ENCODE data around the gene SSR1. TPM values are rescaled to one million over a fixed set of nuclear protein-coding genes. Genes with fewer than 3 reads are reported as not detected.
"Not testable (repeated sequence)": the region's sequence is repeated elsewhere in the genome, so short reads cannot be mapped to it uniquely, and the experiment has no call there.

The SSR1 gene
- 100 to 1,000 TPM; 182 to 188 TPM for total RNA-seq

DNA sequence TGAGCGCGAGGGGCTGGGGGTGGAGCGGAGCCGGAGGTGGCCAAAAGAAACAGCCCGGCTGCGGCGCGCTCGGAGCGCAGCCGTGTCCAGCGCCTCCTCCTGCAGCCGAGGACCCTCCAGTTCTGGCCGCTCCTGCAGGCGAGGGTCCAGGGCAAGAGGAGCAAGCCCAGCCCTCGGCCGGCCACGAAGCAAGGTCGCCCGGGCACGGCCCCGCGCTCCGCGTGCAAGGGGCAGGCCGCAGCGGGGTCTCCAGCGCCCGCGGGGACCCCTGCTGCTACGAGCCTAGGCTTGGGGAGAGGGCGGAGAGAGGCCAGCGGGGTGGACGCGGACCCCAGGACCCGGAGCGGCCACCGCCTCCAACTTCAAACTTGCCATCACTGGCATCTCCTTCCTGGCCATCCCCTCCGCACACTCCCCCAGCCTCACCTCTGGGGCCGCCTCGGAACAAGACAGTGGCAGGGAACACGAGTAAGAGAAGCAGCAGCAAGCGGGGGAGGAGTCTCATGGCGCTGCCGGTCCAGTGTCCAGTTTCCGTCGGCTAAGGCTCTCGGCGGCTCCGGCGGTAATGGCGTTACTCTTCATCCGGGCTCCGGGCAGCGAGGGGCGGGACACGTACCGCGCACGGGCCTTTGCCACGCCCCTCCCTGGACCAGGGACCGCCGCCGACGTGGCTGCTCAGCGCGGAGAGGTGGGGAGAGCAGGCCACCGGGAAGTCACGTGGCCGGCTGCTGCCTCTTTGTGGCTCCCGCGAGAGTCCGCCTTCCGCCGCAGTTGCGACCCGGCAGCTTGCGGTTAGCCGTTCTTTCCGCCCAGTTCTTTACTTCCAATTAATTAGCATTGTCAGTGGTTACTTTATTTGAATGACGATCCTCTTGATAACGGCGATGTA is at the start of gene SSR1:
Gene SSR1, minus strand, starts transcription at position 584 of the 889 bp plus-strand sequence. Its CDS starts 79 bp downstream, at position 505.
- Mint-ChIP-seq H3K27me3 (no peaks in the 10 kb centered on the region), H3K27ac (peak within 1 kb of the TSS; percentile 94), H3K36me3 (ENCODE audit: low read depth) (peaks cover 40% of the 10 kb centered on the region), H3K4me1 (peaks cover 53% of the 10 kb centered on the region), H3K4me3 (peak within 1 kb of the TSS; percentile 99), H3K9me3 (peaks cover 2% of the 10 kb centered on the region)
- CTCF ChIA-PET, result interaction anchor here (1.1 kb wide), 1 partner anchor 77 kb away, joined by 4 read pairs; the partner anchor contains the start of genes CAGE1 and RIOK1
- POLR2A ChIA-PET, result interaction anchor here (1.2 to 5.0 kb wide), 8 partner anchors 9 to 278 kb away, joined by 3 to 61 read pairs (median 4); partner anchors contain the start of genes CAGE1, RIOK1, RREB1 and SNRNP48
- peak; percentile 97 for DNase-seq

DNA sequence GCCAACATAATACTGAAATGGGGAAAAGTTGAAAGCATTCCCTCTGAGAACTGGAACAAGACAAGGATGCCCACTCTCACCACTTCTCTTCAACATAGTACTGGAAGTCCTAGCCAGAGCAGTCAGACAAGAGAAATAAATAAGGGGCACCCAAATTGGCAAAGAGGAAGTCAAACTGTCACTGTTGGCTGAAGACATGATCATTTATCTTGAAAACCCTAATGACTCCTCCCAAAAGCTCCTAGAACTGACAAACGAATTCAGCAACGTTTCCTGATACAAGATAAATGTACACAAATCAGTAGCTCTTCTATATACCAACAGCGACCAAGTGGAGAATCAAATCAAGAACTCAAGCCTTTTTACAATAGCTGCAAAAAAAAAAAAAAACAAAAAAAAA is 38.9 kb upstream of the SSR1 start:
- POLR2A ChIA-PET; H3K27ac Mint-ChIP-seq; CTCF ChIA-PET; H3K4me1 Mint-ChIP-seq; H3K4me3 Mint-ChIP-seq; DNase-seq; H3K36me3 Mint-ChIP-seq (ENCODE audit: low read depth); H3K9me3 Mint-ChIP-seq: not testable (repeated sequence)
- H3K27me3 Mint-ChIP-seq, result peaks cover 49% of the 10 kb centered on the region

DNA sequence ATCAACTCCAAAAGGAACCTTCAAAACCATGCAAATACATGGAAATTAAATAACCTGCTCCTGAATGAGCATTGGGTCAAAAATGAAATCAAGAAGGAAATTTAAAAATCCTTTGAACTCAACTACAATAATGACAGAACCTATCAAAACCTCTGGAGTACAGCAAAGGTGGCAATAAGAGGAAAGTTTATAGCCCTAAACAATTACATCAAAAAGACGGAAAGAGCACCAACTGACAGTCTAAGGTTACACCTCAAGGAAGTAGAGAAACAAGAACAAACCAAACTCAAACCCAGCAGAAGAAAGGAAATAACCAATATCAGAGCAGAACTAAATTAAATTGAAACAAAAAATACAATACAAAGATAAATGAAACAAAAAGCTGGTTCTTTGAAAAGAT is 37.6 kb upstream of the SSR1 start:
- CTCF ChIA-PET; H3K36me3 Mint-ChIP-seq (ENCODE audit: low read depth); POLR2A ChIA-PET; H3K9me3 Mint-ChIP-seq; H3K4me1 Mint-ChIP-seq; H3K27ac Mint-ChIP-seq; H3K4me3 Mint-ChIP-seq; DNase-seq: not testable (repeated sequence)
- peaks cover 44% of the 10 kb centered on the region for H3K27me3 Mint-ChIP-seq

DNA sequence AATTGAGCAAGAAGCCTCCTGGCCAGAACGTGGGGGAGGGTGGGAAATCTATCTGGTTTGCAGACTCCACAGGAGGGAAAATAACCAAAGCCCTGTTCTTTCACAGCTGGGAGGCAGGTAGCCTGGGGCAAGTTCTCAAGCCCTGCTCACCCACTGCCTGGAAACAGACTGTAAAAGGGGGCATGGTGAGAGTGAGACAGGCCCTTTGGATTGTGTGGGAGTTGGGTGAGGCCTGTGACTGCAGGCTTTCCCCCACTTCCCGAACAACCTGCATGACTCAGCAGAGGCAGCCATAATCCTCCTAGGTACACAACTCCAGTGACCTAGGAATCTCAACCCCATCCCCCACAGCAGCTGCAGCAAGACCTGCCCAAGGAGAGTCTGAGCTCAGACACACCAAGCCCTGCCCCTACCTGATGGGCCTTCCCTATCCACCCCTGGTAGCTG is 34.6 kb upstream of the SSR1 start:
- H3K36me3 Mint-ChIP-seq (ENCODE audit: low read depth); H3K4me3 Mint-ChIP-seq; CTCF ChIA-PET; POLR2A ChIA-PET; H3K9me3 Mint-ChIP-seq; DNase-seq; H3K27ac Mint-ChIP-seq; H3K4me1 Mint-ChIP-seq: not testable (repeated sequence)
- peaks cover 32% of the 10 kb centered on the region for H3K27me3 Mint-ChIP-seq

DNA sequence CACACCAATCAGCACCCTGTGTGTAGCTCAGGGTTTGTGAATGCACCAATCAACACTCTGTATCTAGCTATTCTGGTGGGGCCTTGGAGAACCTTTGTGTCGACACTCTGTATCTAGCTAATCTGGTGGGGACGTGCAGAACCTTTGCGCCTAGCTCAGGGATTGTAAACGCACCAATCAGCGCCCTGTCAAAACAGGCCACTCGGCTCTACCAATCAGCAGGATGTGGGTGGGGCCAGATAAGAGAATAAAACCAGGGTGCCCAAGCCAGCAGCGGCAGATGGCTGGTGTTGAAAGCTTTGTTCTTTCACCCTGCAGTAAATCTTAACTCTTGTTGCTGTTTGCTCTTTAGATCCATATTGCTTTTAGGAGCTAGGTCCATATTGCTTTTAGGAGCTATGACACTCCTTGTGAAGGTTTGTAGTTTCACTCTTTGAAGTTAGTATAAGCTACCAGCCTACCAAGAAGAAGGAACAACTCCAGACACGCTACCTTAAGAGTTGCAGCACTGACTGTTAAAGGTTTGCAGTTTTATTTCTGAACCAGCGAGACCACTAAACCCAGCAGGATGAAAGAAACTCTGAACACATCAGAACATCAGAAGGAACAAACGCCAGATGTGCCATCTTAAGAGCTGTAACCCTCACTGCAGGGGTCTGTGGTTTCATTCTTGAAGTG is 31.9 kb upstream of the SSR1 start:
- H3K9me3 Mint-ChIP-seq; DNase-seq; H3K4me3 Mint-ChIP-seq; H3K36me3 Mint-ChIP-seq (ENCODE audit: low read depth); POLR2A ChIA-PET; CTCF ChIA-PET; H3K4me1 Mint-ChIP-seq; H3K27ac Mint-ChIP-seq: not testable (repeated sequence)
- peaks cover 11% of the 10 kb centered on the region for H3K27me3 Mint-ChIP-seq

DNA sequence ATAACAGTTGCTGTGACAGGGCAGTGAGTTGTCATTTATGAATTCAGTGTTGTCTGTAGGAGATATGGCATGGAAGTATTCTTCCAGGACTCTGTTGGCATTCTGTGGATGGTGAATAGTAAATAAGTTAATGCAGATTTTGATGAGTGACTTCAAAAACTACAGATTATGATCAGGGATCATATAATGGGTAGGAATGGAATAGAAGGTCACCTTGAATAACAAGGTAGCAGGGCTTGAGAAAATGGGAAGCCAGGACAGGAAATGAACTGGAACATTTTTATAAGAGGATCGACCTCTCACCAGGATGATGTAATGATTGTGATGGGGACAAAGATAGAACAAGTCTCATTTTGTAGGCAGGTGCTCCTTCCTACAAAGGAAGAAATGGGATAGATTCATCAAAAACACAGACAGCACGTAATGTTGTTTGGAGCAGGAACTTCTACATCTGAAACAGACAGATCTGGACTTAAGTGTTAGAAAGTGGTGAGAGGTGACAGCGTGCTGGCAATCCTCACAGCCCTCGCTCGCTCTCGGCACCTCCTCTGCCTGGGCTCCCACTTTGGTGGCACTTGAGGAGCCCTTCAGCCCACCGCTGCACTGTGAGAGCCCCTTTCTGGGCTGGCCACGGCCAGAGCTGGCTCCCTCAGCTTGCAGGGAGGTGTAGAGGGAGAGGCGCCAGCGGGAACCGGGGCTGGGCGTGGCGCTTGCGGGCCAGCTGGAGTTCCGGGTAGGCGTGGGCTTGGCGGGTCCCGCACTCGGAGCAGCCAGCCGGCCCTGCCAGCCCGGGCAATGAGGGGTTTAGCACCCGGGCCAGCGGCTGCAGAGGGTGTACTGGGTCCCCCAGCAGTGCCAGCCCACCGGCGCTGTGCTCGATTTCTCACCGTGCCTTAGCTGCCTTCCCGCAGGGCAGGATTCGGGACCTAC is 30.8 kb upstream of the SSR1 start:
- CTCF ChIA-PET, result no interaction called here
- Mint-ChIP-seq H3K27me3 (peaks cover 11% of the 10 kb centered on the region), H3K27ac (no peak overlapping the region)

DNA sequence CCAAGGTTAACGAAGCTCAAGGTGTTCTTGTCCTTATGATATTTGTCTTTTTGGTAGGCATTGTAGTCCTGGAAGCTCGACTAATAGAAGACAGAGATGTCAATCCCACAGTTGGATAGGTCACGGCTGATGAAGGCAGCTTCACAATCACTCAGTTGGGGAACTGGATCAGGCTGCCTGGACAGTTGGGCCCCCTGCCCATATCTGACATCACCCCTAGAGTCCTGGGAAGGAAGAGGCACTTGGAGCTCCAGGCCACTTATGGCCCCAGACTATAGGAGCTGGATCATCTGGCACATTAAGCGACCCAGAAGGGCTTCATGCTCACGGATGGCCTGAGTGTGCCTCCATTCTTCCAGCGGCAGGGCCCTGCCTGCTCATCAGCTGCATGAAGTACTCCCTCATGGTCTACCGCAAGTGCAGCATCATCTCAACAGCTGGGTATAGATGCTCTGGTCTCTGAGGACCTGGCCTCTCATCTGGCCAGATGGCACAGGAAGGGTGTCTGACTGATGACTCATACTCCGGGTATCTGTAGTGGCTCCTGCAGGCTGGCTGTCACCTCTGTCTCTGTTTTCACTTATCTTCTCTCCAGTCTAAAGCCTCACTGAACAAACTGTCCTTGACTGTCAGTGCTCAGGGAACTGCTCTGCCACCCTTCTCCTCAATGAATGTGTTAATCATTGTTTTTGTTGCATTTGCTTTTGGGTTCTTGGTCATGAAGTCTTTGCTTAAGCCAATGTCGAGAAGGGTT is 29.2 kb upstream of the SSR1 start:
- no peak overlapping the region for H3K4me3 Mint-ChIP-seq
- ChIA-PET POLR2A (no interaction called here), CTCF (no interaction called here)
- no peaks in the 10 kb centered on the region for H3K36me3 Mint-ChIP-seq (ENCODE audit: low read depth)
- no peak overlapping the region for H3K27ac Mint-ChIP-seq
- no peak for DNase-seq
- peaks cover 11% of the 10 kb centered on the region for H3K27me3 Mint-ChIP-seq
- H3K9me3 Mint-ChIP-seq, result no peaks in the 10 kb centered on the region
- H3K4me1 Mint-ChIP-seq, result peaks cover 3% of the 10 kb centered on the region

More for the DNA sequence above, 30.8 kb upstream of the SSR1 start:
- DNase-seq, result no peak
- POLR2A ChIA-PET, result no interaction called here
- Mint-ChIP-seq H3K4me3 (no peak overlapping the region), H3K4me1 (peaks cover 3% of the 10 kb centered on the region), H3K36me3 (ENCODE audit: low read depth) (no peaks in the 10 kb centered on the region), H3K9me3 (no peaks in the 10 kb centered on the region)

DNA sequence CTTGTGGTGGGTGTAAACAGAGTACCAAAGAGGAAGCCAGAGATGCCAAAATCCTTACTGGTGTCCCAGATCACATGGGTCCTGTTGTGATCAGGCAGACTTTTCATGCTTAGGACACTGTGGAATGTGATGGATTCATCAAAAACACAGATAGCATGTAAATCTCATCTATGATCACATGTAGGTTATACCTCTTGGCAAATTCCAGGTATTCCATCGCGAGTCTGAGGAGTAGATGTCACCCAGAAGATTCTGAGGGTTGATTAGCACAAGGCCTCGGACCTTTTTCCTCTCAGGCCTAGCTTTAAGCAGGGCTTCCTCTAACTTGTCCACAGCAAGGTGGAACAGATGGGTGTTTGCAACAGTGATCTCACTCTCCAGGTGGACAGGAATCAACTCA is 28.3 kb upstream of the SSR1 start:
- ChIA-PET CTCF (no interaction called here), POLR2A (no interaction called here)
- Mint-ChIP-seq H3K4me3 (no peak overlapping the region), H3K27me3 (peaks cover 16% of the 10 kb centered on the region), H3K4me1 (peaks cover 3% of the 10 kb centered on the region), H3K9me3 (no peaks in the 10 kb centered on the region), H3K27ac (no peak overlapping the region), H3K36me3 (ENCODE audit: low read depth) (no peaks in the 10 kb centered on the region)
- DNase-seq, result no peak

DNA sequence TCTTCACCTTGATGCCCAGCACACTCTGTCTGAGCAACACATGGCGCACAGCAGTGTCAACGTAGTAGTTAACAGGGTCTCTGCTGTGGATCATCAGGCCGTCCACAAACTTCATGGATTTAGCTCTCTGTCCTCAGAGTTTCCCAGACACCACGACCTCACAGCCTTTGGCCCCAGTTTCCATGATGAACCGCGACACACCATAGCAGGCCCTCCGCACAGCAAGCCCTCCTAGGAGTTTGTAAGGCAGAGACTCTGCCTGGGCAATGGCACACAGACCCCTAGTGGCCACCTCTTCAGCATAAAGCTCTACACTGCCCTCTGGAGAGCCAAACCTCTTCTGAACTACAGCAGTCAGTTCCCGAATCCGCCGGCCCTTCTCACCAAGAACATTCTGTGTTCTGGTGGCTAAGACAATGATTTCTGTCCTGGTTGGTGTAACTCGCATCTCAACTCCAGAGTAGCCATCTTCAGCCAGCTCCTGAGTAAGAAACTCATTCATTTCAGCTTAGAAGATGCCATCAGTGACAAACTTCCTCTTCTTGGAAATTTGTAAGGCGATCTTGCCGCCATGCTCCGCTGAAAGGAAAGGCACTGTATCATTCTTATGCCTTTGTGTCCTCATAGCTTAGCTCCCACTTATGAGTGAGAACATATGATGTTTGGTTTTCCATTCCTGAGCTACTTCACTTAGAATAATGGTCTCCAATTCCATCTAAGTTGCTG is 26.2 kb upstream of the SSR1 start:
- H3K27me3 Mint-ChIP-seq, result peaks cover 16% of the 10 kb centered on the region
- DNase-seq, result not testable (repeated sequence)

DNA sequence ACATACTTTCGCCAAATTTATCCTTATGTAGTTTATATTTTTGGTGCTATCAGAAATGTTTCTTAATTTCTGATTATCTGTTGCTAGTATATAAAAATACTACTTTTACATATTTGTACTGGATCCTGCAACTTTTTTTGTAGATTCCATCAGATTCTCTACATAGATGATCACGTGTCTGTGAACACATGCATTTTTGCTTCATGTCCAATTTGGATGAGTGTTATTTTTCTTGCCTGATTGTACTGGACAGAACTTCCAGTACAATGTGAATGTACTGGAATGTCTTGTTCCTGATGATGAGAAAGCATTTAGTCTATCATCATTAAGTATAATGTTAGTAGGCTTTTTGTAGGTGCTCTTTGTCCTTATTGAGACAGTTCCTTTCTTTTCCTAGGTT is 25.0 kb upstream of the SSR1 start:
- Mint-ChIP-seq H3K4me1 (peaks cover 3% of the 10 kb centered on the region), H3K27ac (no peak overlapping the region), H3K4me3 (no peak overlapping the region), H3K27me3 (peaks cover 16% of the 10 kb centered on the region), H3K9me3 (no peaks in the 10 kb centered on the region), H3K36me3 (ENCODE audit: low read depth) (no peaks in the 10 kb centered on the region)
- DNase-seq, result no peak
- ChIA-PET CTCF (no interaction called here), POLR2A (no interaction called here)

More for the DNA sequence above, 26.2 kb upstream of the SSR1 start:
- H3K4me3 Mint-ChIP-seq; H3K4me1 Mint-ChIP-seq; H3K36me3 Mint-ChIP-seq (ENCODE audit: low read depth); H3K9me3 Mint-ChIP-seq; POLR2A ChIA-PET; H3K27ac Mint-ChIP-seq: not testable (repeated sequence)
- CTCF ChIA-PET, result interaction anchor here (0.6 to 0.7 kb wide), 2 partner anchors 29 to 334 kb away, joined by 3 to 5 read pairs; no protein-coding TSS in a partner anchor

DNA sequence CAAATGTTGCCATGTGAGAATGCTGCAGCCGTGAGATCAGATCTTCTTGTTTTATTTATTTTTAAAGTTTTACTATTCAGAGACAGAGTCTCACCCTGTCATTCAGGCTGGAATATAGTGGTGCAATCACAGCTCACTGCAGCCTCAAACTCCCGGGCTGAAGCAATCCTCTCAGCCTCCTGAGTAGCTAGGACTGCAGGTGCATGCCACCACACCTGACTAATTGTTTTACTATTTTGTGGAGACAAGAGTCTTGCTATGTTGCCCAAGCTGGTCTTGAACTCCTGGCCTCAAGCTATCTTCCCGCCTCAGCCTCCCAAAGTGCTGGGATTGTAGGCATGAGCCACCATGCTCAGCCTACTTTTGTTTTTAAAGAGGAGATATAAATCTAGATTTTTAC is 22.5 kb upstream of the SSR1 start:
- no peak overlapping the region for H3K4me3 Mint-ChIP-seq
- H3K27ac Mint-ChIP-seq, result no peak overlapping the region
- peaks cover 16% of the 10 kb centered on the region for H3K27me3 Mint-ChIP-seq
- DNase-seq, result no peak
- ChIA-PET POLR2A (no interaction called here), CTCF (no interaction called here)
- no peaks in the 10 kb centered on the region for H3K4me1 Mint-ChIP-seq
- H3K9me3 Mint-ChIP-seq, result no peaks in the 10 kb centered on the region
- H3K36me3 Mint-ChIP-seq (ENCODE audit: low read depth), result no peaks in the 10 kb centered on the region

DNA sequence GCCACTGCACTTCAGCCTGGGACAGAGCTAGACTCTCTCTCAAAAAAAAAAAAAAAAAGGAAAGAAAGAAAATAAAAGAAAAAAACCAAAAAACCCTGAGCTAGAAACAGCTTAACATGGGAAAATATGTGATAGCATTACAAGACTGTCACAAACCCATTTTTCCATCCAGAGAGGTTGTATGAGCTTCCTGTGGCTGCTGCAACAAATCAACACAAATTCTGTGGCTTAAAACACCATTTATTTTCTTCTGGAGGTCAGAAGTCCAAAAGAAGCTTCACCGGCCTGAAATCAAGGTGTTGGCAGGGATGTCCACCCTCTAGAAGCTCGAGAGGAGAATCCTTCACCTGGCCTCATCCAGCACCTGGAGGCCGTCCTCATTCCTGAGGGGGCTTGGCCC is 21.7 kb upstream of the SSR1 start:
- POLR2A ChIA-PET, result no interaction called here
- peaks cover 12% of the 10 kb centered on the region for H3K27me3 Mint-ChIP-seq
- DNase-seq, result no peak
- H3K27ac Mint-ChIP-seq, result no peak overlapping the region
- H3K9me3 Mint-ChIP-seq, result no peaks in the 10 kb centered on the region
- CTCF ChIA-PET, result no interaction called here
- H3K36me3 Mint-ChIP-seq (ENCODE audit: low read depth), result no peaks in the 10 kb centered on the region
- H3K4me3 Mint-ChIP-seq, result no peak overlapping the region
- no peaks in the 10 kb centered on the region for H3K4me1 Mint-ChIP-seq
